ENCODE data around the gene MYZAP. TPM values are rescaled to one million over a fixed set of nuclear protein-coding genes. Genes with fewer than 3 reads are reported as not detected.

The MYZAP gene
- total and polyA plus RNA-seq, 2 of the 8 experiments (the other 6 are each of a cell fraction or from before 2014, with no cell fraction given) = 0.41 to 0.65 TPM

- TF ChIP-seq HDAC2 (IDR thresholded peaks at IDR 0.05; ENCODE audit: borderline replicate concordance in 1 of 2, low read depth in 2 of 2, low read length in 2 of 2) (no peak), BCL11A (IDR thresholded peaks at IDR 0.05; ENCODE audit: low read depth in 2 of 2, low read length in 2 of 2) (no peak), CBX8 (IDR thresholded peaks at IDR 0.05; ENCODE audit: borderline replicate concordance, low read depth, low read length) (no peak), SRF (IDR thresholded peaks at IDR 0.05; ENCODE audit: low read depth, low read length) (no peak), NANOG (IDR thresholded peaks at IDR 0.05; ENCODE audit: insufficient read depth, low read depth, low read length, poor library complexity, severe bottlenecking) (no peak), CEBPB (IDR thresholded peaks at IDR 0.05; ENCODE audit: low read depth, low read length) (no peak)
Observed at GRCh38 chr15:57544848-57545480, 46.7 kb upstream of the MYZAP start (continued).

Measured in H1 (cell line).